DOHH2 (cell line): Measurements from ENCODE around the gene TEX264.
A peak's percentile ranks its signal among the peaks of the same experiment; 100 is the strongest.

ENCODE experiments used
- H3F3A ChIP-seq: fragments of 200-600 bp; sonication (generic), shearing (Covaris generic); 2 replicates; pipeline ENCODE4 v1.6.0; 2016; ENCODE audit warnings: antibody characterized with exemption, mild to moderate bottlenecking; ENCODE audit not compliant: control insufficient read depth, insufficient read depth
- H3K27ac ChIP-seq: fragments of 200-600 bp; sonication (generic); 2 replicates; pipeline ENCODE4 v1.5.1; 2014; ENCODE audit warnings: low read depth, mild to moderate bottlenecking, low read length, moderate library complexity
- H3K27me3 ChIP-seq: fragments of 200-600 bp; sonication (generic); 2 replicates; pipeline ENCODE4 v1.6.1; 2014; ENCODE audit warnings: mild to moderate bottlenecking, low read length, mixed read lengths; ENCODE audit not compliant: control insufficient read depth
- H3K36me3 ChIP-seq: fragments of 200-600 bp; sonication (generic); 2 replicates; pipeline ENCODE4 v1.6.1; 2014; ENCODE audit warnings: mild to moderate bottlenecking, low read length, moderate library complexity, mixed read lengths; ENCODE audit not compliant: control insufficient read depth
- H3K4me1 ChIP-seq: fragments of 200-600 bp; sonication (generic); 2 replicates; pipeline ENCODE4 v1.6.1; 2014; ENCODE audit warnings: mild to moderate bottlenecking, low read length, mixed read lengths; ENCODE audit not compliant: control insufficient read depth
- H3K4me2 ChIP-seq: fragments of 200-600 bp; sonication (generic); 2 replicates; pipeline ENCODE4 v1.6.0; 2014; ENCODE audit warnings: mild to moderate bottlenecking, low read length, moderate library complexity
- H3K4me3 ChIP-seq: fragments of 200-600 bp; sonication (generic); 2 replicates; pipeline ENCODE4 v1.5.1; 2014; ENCODE audit warnings: mild to moderate bottlenecking, low read length, mixed read lengths
- H3K79me2 ChIP-seq: fragments of 200-600 bp; sonication (generic); 2 replicates; pipeline ENCODE4 v1.6.1; 2014; ENCODE audit warnings: mild to moderate bottlenecking, low read length, mixed read lengths; ENCODE audit not compliant: control insufficient read depth
- H3K9me2 ChIP-seq: fragments of 200-600 bp; sonication (generic); replicated peaks from 2 replicates; pipeline ENCODE4 v1.6.1; 2014; ENCODE audit warnings: mild to moderate bottlenecking, low read length, mixed read lengths; ENCODE audit not compliant: control insufficient read depth
- H3K9me3 ChIP-seq: fragments of 200-600 bp; sonication (generic); 2 replicates; pipeline ENCODE4 v1.6.1; 2014; ENCODE audit warnings: antibody characterized with exemption, low read length, mixed read lengths; ENCODE audit not compliant: control insufficient read depth, insufficient read depth
- H4K20me1 ChIP-seq: fragments of 200-600 bp; sonication (generic); 2 replicates; pipeline ENCODE4 v1.6.0; 2014; ENCODE audit warnings: low read depth, mild to moderate bottlenecking, antibody characterized with exemption, low read length, moderate library complexity; ENCODE audit not compliant: control insufficient read depth, insufficient read depth
- CTCF ChIP-seq: fragments of 200-600 bp; sonication (generic); IDR thresholded peaks from one replicate; pipeline ENCODE4 v1.5.1; 2014; ENCODE audit warnings: antibody characterized with exemption, mild to moderate bottlenecking, low read depth, low read length; ENCODE audit not compliant: poor library complexity, severe bottlenecking
- EZH2phosphoT487 ChIP-seq: fragments of 200-600 bp; sonication (generic); IDR thresholded peaks from 2 replicates; pipeline ENCODE4 v1.6.1; 2017; ENCODE audit warnings: borderline replicate concordance, mild to moderate bottlenecking, antibody characterized with exemption, low read length, moderate library complexity, mixed read lengths

TEX264 gene

GRCh38 chr3:51680663-51681230 is 9.7 kb downstream of the TEX264 start:
- TF ChIP-seq EZH2phosphoT487 (no peak), CTCF (no peak)
- H3K27me3 ChIP-seq, result no peaks in the 10 kb centered on the region
- peak overlapping the region; percentile 25; the same call in 1 of the 2 replicates for H3K4me2 ChIP-seq
- no peak overlapping the region for H3K27ac ChIP-seq
- no peaks in the 10 kb centered on the region for H3K9me2 ChIP-seq
- H3K4me3 ChIP-seq, result no peak overlapping the region
- H4K20me1 ChIP-seq, result peaks cover 23% of the 10 kb centered on the region
- H3K36me3 ChIP-seq, result peaks cover 96% of the 10 kb centered on the region
- H3K9me3 ChIP-seq, result no peaks in the 10 kb centered on the region
- H3K79me2 ChIP-seq, result peaks cover 52% of the 10 kb centered on the region
- peaks cover 45% of the 10 kb centered on the region for H3K4me1 ChIP-seq
- H3F3A ChIP-seq, result peaks cover 2% of the 10 kb centered on the region; the same call in 1 of the 2 replicates

DNA sequence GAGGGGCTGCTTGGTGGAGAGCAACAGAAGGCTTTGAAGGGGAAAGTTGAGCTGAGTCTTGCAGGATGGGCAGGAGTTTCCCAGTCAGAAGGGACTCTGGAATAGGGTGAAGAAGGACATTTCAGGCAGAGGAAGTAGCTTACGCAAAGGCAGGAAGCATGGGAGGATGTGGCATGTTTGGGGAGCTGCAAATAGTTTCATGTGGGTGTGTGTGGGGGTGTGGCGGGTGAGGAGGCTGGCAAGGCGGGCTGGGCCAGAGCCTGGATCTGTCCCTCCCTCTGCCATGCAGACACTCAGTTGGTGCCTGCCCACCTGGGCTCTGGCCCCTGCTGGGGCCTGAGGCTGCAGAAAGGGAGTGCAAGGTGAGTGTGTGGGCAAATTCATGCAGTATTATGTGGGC is 10.4 kb downstream of the TEX264 start:
- Histone ChIP-seq H3K36me3 (peaks cover 98% of the 10 kb centered on the region), H3K4me1 (peaks cover 52% of the 10 kb centered on the region), H3F3A (peaks cover 2% of the 10 kb centered on the region; the same call in 1 of the 2 replicates), H4K20me1 (peaks cover 23% of the 10 kb centered on the region), H3K27ac (no peak overlapping the region), H3K27me3 (no peaks in the 10 kb centered on the region), H3K9me2 (no peaks in the 10 kb centered on the region), H3K4me3 (no peak overlapping the region), H3K9me3 (no peaks in the 10 kb centered on the region), H3K4me2 (peak overlapping the region; percentile 25; the same call in 1 of the 2 replicates), H3K79me2 (peaks cover 49% of the 10 kb centered on the region)
- TF ChIP-seq EZH2phosphoT487, result no peak
- no peak for TF ChIP-seq CTCF

DNA sequence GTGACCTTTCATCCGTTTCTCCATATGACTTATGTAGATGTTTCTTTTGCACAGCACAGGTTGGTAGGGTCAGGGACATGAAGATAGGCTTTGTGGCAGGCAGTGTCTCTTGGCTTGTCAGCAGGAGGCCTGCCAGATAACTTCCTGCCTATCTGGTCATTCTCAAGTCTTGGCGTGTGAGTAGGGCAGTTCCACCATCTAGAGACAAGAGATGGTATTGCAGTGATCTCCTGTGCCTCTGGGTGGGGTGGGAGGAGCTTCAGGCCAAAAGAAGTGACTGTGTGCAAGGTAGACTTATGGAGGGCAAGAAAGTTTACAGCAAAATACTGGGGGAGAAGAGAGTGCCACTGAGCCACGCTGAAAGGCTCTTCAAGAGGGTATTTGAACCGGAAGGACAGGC is 11.0 kb downstream of the TEX264 start:
- Histone ChIP-seq H3F3A (peaks cover 2% of the 10 kb centered on the region; the same call in 1 of the 2 replicates), H3K36me3 (peaks cover 98% of the 10 kb centered on the region), H3K4me1 (peaks cover 59% of the 10 kb centered on the region), H4K20me1 (peaks cover 23% of the 10 kb centered on the region), H3K4me3 (no peak overlapping the region), H3K27ac (no peak overlapping the region), H3K79me2 (peaks cover 42% of the 10 kb centered on the region), H3K9me2 (no peaks in the 10 kb centered on the region), H3K4me2 (peak overlapping the region; percentile 25; the same call in 1 of the 2 replicates), H3K9me3 (no peaks in the 10 kb centered on the region), H3K27me3 (no peaks in the 10 kb centered on the region)
- TF ChIP-seq EZH2phosphoT487 (no peak), CTCF (peak; percentile 85)
